Activated naive CD4-positive, alpha-beta T cell (primary cell): ENCODE results near the gene RUNX1.

Source experiments
- DNase-seq, 4 experiments: peaks; one replicate each; lab custom pipeline; 2025; lab: John Stamatoyannopoulos, UW

Gene RUNX1

DNA sequence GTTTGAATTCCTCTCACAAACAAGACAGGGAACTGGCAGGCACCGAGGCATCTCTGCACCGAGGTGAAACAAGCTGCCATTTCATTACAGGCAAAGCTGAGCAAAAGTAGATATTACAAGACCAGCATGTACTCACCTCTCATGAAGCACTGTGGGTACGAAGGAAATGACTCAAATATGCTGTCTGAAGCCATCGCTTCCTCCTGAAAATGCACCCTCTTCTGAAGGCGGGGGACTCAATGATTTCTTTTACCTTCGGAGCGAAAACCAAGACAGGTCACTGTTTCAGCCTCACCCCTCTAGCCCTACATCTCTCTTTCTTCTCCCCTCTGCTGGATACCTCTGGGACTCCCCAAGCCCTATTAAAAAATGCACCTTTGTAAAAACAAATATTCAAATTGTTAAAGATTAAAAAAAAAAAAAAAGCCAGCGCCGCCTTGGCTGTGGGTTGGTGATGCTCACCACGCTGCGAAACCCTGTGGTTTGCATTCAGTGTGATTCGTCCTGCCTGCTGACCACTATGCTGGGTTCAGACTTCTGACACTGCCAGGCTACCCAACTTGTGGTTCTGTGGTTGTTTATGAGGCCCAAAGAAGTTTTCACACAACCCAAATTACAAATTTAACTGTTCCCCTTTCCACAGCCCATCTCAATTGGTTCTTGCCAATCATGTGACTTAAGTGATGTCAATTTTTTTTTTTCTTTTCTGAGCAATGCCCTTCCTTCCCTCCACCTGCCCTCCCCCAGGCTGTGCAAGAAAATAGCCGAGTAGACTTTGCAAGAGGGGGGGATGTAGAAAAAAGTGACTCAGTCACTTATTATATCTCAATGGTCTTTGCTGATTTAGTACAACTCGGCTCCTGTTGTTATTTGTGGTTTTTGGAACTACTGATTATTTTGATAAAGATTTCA is at the start of gene RUNX1:
TSS of gene RUNX1 (minus strand) at position 597 of the 912 bp plus-strand sequence.
- peak in 3 of 4 experiments; percentile 33 to 55 (median 49) for DNase-seq

DNA sequence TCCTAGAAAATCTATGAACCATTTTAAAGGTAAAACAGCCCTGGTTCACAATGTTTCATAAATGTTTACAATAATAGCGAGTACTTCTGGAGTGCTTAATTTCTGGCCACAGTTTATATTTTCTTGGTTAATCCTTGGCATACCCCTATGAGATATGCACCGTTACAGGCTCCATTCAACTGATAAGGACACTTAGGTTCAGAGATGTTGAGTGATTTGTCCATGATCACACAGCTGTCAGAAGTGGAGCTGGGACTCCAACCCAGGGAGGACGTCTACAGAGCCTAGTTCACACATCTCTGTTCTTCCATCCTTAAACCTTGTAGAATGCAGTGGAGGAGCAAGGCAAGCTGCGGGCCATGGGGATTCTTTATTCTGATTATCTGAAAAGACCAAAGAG is 48.4 kb upstream of the RUNX1 start:
- DNase-seq, result no peak

DNA sequence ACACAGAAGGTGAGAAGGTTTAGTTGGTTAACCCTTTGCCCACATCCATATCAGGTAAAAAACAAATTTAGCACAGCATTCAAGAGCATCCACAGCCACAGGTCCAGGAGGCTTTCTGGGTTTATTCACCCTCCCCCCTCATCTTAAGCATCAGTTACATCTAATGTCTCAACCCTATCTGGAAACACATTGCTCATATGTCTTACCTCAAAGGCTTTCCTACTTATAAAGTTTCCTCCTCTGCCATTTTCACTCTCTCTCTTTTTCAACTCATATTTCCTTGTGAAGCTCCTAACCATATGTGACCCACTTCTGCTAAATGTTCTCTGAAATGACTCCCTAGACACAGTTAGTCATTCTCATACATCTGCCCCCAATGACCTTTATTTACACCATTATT is 47.9 kb upstream of the RUNX1 start:
- no peak for DNase-seq

DNA sequence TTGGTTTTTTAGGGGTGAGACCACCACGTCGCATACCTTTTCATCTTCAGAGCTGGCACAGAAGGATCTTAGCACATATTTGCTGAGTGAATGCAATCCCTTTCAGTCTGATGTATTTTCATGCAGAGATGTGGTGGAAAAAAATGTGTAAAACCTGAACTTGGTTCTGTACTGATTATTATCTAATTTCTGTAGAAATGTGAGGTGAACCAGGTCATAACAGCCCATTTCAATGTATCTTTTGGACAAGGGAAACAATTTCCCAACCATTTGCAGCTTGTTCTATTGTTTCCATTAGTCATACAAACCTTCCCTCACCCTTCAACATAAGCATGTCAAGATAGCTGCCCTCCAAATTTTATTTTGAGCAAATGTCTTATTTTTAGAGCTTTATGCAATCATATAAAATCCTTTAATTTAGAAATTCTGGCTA is 46.8 kb upstream of the RUNX1 start:
- no peak for DNase-seq

DNA sequence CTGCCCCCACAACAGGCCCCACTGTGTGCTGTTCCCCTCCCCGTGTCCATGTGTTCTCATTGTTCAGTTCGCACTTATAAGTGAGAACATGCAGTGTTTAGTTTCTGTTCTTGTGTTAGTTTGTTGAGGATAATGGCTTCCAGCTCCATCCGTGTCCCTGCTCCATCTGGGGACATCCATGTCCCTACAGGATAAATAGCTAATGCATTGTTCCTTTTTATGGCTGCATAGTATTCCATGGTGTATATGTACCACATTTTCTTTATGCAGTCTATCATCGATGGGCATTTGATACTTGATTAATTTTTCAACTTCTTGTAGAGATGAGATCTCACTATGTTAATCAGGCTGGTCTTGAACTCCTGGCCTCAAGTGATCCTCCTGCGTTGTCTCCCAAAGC is 44.4 kb upstream of the RUNX1 start:
- no peak for DNase-seq

DNA sequence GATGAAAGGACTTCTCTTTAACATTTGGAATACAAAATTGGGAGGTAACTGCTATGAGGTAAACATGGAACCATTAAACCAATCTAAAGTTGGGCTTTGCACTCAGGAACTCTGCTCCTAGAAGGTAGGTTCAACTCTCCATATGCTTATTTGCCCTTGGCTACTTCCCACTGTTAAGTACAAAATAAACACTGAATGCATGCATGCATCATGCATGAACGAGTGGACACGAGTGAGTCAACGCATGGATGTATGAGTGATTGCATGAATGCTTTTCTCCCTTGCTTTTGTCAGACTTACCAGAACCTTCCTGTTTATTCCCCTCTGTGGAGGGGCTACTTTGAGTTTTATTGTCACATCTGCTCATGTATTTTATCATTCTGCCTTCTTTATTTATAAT is 42.4 kb upstream of the RUNX1 start:
- DNase-seq, result no peak

DNA sequence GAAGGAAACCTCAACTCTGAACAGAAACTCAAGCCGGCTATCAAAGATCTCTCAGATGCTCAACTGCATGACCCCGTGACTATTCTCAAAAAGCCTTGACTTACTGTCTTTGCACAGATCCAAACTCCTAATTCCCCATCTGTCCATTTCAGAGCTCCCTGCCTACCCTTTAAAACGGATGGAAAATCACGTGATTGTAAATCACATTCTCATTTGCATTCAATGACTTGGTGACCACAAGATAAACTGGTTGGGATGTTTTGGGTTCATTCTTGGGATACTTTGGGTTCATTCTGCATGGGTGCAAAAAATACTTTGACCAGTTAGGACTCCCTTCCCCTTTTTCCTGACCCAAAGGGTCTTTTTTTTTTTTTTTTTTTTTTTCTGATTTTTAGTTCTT is 41.3 kb upstream of the RUNX1 start:
- DNase-seq, result no peak

DNA sequence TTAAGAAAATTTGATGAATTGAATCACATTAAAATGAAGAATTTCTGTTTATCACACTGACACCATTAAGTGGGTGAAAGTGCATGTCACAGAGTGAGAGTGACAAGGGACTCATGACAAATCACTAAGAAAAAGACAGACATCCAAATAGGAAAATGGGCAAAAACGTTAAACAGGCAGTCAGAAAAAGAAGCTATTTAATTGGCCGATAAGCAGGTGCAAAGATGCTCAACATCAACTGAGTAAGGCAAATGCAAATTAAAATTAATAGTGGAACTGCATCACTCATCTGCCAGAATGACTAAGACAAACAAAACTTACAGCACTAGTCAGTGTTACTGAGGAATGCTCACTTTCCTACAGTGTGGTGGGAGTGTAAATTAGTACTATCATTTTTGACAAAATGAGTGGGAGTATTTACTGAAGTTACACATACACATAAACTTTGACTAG is 39.2 kb upstream of the RUNX1 start:
- DNase-seq, result no peak

DNA sequence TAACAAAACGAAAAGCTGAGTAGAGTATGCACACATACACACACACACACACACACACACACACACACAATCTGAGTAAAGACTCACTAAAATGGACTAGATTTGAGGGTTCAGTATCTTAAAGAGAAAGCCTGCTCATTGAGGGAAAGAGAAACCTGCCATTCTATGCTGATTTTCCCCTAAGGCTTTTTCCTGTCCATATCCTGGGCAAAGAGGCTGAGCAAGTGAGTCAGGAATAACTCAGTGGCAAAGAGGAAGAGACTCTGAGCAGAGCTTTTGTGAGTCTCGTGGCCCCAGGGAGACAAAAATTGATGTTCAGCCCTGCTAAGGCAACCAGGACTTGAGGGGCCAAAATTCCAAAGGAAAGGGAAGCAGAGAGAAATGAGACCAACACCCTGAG is 37.3 kb upstream of the RUNX1 start:
- no peak for DNase-seq

DNA sequence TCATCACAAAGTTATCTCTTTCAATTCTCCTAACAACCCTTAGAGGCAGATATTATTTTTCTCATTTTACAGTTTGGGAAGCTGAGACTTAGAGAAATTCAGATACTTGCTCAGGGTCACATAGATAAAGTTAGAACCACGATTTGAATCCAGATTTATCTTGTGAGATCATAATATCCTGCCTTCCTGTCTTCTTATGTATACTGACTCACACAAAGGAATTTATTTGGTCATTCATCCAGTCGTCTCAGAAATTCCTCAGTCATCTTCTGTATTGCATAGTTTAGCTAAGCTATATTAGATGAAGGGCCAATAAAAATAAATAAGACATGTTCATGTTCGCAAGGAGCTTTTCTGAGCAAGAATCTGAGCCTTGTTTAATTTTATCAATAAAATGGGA is 35.8 kb upstream of the RUNX1 start:
- no peak for DNase-seq

DNA sequence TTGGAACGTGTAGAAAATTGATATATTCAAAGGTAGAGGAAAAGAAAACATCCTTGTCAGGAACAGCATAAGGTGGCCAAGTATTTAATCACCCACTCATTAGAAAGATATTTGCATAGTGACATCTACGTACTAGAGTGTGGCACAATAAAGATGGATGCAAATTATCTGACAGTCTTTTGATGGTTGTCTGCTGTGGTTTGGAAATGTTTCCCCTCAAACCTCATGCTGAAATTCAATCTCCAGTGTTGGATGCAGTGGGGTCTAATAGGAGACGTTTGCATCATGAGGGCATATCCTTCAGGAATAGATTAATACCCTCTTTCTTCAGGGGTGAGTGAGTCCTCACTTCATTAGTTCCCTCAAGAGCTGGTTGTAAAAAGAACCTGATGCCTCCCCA is 34.1 kb upstream of the RUNX1 start:
- no peak for DNase-seq

DNA sequence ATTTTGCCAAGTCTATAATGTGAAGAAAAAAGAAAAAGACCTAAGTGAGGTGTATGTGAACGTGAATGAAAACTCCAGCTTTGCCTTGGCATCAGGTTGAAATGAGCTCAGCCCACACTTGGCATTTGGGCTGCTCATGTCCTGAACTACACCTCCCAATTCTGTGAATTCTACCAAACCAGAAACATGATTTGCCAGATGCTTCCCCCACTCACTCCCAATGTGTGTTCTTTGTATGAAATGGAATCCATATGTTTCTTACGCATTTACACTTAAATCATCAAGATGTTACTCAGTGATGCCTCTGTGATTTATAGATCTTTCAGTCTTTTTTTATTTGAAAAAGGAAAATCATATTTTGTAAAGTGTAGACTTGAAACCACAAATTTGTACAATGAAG is 32.8 kb upstream of the RUNX1 start:
- no peak for DNase-seq

DNA sequence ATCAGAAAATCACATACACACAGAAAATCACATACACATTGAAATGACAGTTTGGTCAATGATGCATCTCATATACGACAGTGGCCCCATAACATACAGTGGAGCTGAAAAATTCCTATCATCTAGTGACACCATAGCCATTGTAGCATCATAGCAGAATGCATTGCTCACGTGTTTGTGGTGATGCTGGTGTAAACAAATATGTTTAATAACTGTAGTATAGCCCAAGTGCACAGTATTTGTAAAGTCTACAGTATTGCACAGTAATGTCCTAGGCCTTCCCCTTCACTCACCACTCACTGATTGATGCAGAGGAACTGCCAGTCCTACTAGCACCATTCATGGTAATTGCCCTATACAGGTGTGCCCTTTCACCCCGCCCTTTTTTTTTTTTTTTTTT is 30.1 kb upstream of the RUNX1 start:
- DNase-seq, result no peak

DNA sequence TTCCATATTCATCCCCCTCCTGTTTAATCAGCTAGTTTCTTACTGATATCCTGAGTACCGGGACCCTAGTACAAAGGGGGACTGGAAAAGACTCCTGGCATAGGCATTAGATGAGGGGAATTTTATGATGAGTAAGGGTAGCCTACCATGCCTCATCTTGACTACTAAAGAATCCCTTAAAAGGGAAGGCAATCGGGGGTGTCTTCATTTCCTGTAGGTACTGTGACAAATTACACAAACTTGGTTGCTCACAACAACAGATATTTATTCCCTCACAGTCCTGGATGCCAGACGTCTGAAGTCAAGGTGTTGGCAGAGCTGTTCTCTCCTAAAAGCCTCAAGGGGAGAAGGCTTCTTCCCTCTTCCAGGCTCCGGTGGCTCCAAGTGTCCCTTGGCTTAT is 28.9 kb upstream of the RUNX1 start:
- DNase-seq, result no peak

DNA sequence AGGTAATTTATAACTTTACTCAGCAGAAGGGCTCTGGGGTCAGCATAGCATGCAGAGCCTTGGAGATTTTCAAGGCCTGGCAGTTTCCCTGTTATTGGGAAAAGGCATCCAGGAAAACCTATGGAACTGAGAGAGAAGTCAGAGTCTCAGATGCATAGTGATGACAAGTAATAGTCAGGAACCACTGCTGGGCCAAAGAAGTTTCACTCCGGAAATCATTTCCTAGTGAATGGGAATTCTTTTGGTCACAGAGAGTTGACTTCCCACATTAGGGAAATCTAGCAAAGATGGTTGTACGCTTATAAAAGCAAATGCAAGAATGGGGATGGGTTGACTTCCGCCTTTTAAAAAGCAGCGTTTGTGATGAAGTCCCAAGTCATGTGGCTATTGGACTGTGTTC is 28.4 kb upstream of the RUNX1 start:
- no peak for DNase-seq

DNA sequence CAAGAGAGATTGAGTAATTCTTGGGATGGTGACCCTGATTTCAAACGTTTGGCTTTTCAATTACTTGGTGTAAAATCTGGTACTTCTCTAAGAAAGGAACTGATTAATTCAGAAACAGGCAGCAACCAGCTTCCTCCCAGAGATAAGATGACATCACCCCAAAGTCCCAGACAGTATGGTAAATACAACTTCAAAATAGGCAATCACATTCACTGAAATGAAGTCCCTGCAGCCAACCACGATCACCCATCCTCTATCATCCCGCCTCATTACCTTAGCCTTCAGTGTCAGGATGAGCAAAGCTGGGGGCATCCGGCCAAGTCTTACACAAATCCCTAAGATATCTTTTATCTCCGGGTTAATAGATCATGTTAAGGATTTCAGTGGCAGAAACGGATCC is 26.4 kb upstream of the RUNX1 start:
- DNase-seq, result no peak

DNA sequence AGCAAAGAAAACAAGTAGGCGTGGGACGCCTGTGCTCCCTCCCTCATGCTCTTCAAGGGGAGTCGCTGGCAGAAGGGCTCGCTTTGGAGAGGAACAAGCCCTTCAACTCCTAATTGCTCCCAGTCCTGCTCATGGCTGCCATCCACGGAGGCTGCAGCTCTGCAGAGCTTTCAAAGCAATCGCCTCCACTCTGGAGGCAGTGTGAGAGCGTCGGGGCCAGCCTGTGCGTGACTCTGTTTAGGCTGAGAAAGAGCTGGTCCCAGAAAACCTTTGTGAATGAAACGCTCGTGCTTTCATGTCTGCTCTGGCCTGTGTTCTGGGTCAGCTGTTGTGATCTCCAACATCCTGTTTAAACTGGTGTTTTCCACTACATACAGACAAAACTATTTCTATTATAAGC is 23.9 kb upstream of the RUNX1 start:
- no peak for DNase-seq

DNA sequence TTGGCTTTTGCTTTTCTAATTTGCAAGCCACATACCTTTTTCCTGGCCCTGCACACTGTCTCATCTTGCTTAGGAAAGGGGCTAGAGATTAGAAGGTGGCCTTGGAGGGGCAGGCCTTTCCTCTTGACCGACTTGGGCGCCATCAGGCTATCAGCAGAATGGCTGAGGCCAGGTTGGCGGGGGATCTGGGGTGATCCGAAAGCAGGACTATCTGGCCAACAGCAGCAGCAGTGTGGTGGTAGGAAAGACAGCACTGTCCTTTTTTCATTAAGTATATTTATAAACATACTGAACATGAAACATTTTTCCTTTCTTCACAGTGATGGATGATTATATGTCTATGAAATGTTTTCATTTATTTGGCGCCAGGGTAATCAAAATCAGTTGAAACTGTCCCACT is 23.5 kb upstream of the RUNX1 start:
- DNase-seq, result no peak

DNA sequence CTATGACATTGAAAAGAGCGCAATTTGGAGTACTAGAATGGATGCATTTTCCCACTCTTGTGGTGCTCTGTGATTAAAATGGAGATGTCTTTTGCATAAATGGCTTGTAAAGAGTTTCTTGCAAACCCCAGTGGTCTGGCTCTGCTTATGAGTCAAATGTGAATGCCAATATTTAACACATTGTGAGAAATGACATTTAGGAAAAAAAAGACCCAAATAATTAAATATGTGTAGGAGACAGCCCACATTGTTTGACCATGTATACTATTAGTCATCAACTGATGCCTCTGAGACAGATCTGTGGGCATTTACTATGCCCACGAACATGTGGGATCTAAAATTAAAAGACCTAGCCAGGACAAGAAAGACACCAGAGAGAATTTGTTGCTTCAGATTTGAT is 22.2 kb upstream of the RUNX1 start:
- DNase-seq, result no peak

DNA sequence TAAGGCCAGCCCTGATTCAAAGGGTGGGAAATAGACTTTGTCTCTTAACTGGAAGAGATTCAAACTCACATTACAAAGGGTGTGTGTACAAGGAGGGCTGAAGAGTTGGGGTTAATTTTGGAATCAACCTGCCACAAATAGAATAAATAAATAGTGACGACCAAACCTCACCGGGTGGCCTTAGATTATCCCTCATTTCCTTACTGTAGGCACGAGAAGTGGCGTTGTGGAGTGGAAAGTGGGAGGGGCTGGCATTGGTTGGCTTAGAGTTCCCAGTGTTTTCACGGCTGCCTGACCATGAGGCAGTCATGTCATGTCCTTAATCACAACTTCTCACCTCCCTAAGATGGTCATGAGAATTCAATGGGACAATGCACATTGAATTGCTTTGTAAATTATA is 21.3 kb upstream of the RUNX1 start:
- DNase-seq, result no peak

DNA sequence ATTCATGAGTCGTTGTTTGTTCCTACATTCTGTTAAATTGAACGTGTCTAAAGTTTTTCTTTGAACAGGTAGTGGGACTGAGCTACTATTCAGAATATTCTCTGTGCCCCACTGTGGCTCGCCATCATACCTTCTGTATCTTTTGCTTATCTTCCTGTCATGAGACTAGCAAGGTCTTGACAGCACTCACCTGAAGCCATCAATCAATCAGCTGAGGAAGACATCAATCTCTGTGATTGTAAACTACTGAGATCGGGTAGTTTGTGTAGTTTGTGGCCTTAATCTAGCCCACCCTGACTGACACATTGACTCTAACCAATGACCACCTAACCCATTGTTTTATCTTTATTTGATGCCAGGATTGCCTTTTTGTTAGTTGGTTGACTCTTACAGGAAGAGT is 17.7 kb upstream of the RUNX1 start:
- DNase-seq, result no peak

DNA sequence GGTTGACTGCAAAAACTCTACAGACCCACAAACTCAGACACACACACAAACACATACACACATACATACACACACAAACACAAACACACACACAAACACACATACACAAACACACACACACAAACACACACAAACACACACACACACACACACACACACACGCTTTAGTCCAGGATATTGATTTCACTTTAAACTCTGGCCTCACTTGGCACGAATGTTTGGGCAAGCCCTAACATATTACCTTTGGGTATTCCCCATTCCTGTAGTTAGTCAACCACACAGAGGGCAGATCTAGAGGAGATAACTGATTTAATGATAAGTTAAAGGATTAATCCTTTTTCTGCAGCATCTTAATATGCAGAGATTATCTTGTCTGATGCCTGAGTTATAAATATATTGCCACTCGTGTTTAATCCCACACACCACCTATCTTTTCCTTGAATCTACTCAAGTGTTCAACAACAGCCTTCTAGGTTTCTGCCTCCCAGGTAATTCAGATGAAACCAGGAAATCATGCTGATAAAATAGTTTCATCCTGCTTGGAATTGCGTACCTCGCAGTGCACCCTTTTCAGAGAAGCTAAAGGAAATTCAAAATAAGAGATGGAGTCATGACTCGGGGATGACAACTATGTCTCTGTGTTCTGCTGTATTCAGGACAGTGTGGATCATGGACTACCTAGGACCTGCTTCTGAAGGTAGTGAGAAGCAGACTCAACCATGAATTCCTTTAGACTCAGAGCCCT is 14.5 kb upstream of the RUNX1 start:
- no peak for DNase-seq

DNA sequence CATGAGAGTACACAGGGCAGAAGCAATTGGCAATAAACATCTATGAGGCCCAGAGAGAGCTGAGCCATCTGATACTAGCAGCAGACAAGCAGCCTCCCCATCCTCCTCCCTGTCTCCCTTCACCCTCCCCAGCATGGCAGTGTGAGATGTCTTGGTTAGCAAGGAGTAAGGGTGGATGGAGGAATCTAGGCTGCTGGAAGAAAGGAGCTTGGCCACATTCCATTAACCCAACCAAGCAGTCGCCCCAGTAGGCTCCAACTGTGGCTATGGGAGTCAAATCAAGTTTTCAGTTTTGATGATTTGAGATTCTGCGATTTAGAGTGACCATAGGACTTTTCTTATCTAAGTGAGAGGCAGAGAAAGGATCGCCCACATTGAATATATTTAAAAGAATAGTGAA is 12.9 kb upstream of the RUNX1 start:
- no peak for DNase-seq
